Mesenchymal stem cell (in vitro differentiated cells and primary cell): ENCODE measurements around the gene GP1BB.

Source experiments
- DNase-seq: peaks from one replicate; pipeline ENCODE4 v3.0.0-alpha.2; 2013
- H2AFZ ChIP-seq: one replicate; pipeline ENCODE4 v1.6.1; 2013; ENCODE audit warnings: low read depth, mild to moderate bottlenecking, control low read depth, inconsistent platforms, low read length, moderate library complexity
- H2AK5ac ChIP-seq: 2 replicates; pipeline ENCODE4 v1.6.1; 2013; ENCODE audit warnings: low read length, moderate library complexity, mild to moderate bottlenecking, inconsistent platforms; ENCODE audit not compliant: severe bottlenecking
- H2BK120ac ChIP-seq: one replicate; pipeline ENCODE4 v1.6.1; 2013; ENCODE audit warnings: low read depth, mild to moderate bottlenecking, inconsistent platforms, low read length, moderate library complexity
- H2BK12ac ChIP-seq, 2 experiments: one replicate each; pipeline ENCODE4 v1.6.1; 2013; ENCODE audit warnings: inconsistent platforms in 2 of 2, low read length in 2 of 2, mild to moderate bottlenecking in 2 of 2, moderate library complexity in 2 of 2, control low read depth in 1 of 2
- H2BK15ac ChIP-seq: one replicate; pipeline ENCODE4 v1.6.1; 2013; ENCODE audit warnings: mild to moderate bottlenecking, low read depth, inconsistent platforms; ENCODE audit not compliant: poor library complexity, severe bottlenecking
- H2BK5ac ChIP-seq: 2 replicates; pipeline ENCODE4 v1.6.1; 2013; ENCODE audit warnings: low read depth, mild to moderate bottlenecking, low read length, control low read depth, inconsistent platforms; ENCODE audit not compliant: poor library complexity, severe bottlenecking
- H3K14ac ChIP-seq, 2 experiments: one replicate each; pipeline ENCODE4 v1.6.1; 2013; ENCODE audit warnings: inconsistent platforms in 2 of 2, low read length in 2 of 2, control low read depth in 1 of 2, mild to moderate bottlenecking in 1 of 2, moderate library complexity in 1 of 2
- H3K18ac ChIP-seq, 2 experiments: one replicate each; pipeline ENCODE4 v1.6.1; 2013; ENCODE audit warnings: inconsistent platforms in 2 of 2, low read length in 2 of 2, control low read depth in 1 of 2, low read depth in 1 of 2, mild to moderate bottlenecking in 1 of 2
- H3K23ac ChIP-seq, 2 experiments: one replicate each; pipeline ENCODE4 v1.6.1; 2013; ENCODE audit warnings: inconsistent platforms in 2 of 2, low read length in 2 of 2, mild to moderate bottlenecking in 2 of 2, moderate library complexity in 2 of 2, control low read depth in 1 of 2
- H3K27ac ChIP-seq: 2 replicates; pipeline ENCODE4 v1.5.1; 2013; ENCODE audit warnings: mild to moderate bottlenecking, moderate library complexity, low read length, control low read depth, inconsistent platforms; ENCODE audit not compliant: poor library complexity, severe bottlenecking
- H3K27me3 ChIP-seq, 2 experiments: 2 replicates each; pipeline versions ENCODE4 v1.6.1 to v1.7.0; 2013; ENCODE audit warnings: low read length in 2 of 2, mild to moderate bottlenecking in 2 of 2, moderate library complexity in 2 of 2, control low read depth in 1 of 2, inconsistent platforms in 1 of 2; ENCODE audit not compliant: control insufficient read depth in 1 of 2, insufficient read depth in 1 of 2
- H3K36me3 ChIP-seq, 2 experiments: 2 replicates each; pipeline versions ENCODE4 v1.6.1 to v1.7.0; 2013; ENCODE audit warnings: low read length in 2 of 2, control low read depth in 1 of 2, inconsistent platforms in 1 of 2, low read depth in 1 of 2, mild to moderate bottlenecking in 1 of 2; ENCODE audit not compliant: insufficient read depth in 2 of 2, control insufficient read depth in 1 of 2
- H3K4ac ChIP-seq, 2 experiments: one replicate each; pipeline ENCODE4 v1.6.1; 2013; ENCODE audit warnings: inconsistent platforms in 2 of 2, low read length in 2 of 2, mild to moderate bottlenecking in 2 of 2, moderate library complexity in 2 of 2, control low read depth in 1 of 2, low read depth in 1 of 2
- H3K4me1 ChIP-seq: 2 replicates; pipeline ENCODE4 v1.6.1; 2013; ENCODE audit warnings: low read depth, low read length, control low read depth; ENCODE audit not compliant: control insufficient read depth, insufficient read depth
- H3K4me2 ChIP-seq: 2 replicates; pipeline ENCODE4 v1.6.1; 2013; ENCODE audit warnings: low read length, mild to moderate bottlenecking, inconsistent platforms; ENCODE audit not compliant: poor library complexity, severe bottlenecking
- H3K4me3 ChIP-seq, 2 experiments: 2 replicates each; pipeline versions ENCODE4 v1.5.1 to v1.7.0; 2013; ENCODE audit warnings: low read length in 2 of 2, mild to moderate bottlenecking in 2 of 2, control low read depth in 1 of 2, low read depth in 1 of 2; ENCODE audit not compliant: insufficient read depth in 1 of 2
- H3K79me1 ChIP-seq: replicated peaks from 2 replicates; pipeline ENCODE4 v1.6.1; 2013; ENCODE audit warnings: mild to moderate bottlenecking, control low read depth, low read length, inconsistent platforms; ENCODE audit not compliant: poor library complexity, severe bottlenecking
- H3K9ac ChIP-seq: 2 replicates; pipeline ENCODE4 v1.7.0; 2013; ENCODE audit warnings: mild to moderate bottlenecking, low read length, moderate library complexity
- H3K9me3 ChIP-seq: 2 replicates; pipeline ENCODE4 v1.7.0; 2013; ENCODE audit warnings: mild to moderate bottlenecking, low read length; ENCODE audit not compliant: control insufficient read depth
- H4K8ac ChIP-seq: one replicate; pipeline ENCODE4 v1.6.1; 2013; ENCODE audit warnings: inconsistent platforms, mild to moderate bottlenecking, low read length, moderate library complexity
- H4K91ac ChIP-seq: one replicate; pipeline ENCODE4 v1.6.1; 2013; ENCODE audit warnings: mild to moderate bottlenecking, low read length, inconsistent platforms
- WGBS: methylation state at CpG from one replicate; pipeline ENCODE4 v1.1.7; 2013; ENCODE audit warnings: mixed read lengths; 5-methylcytosine and 5-hydroxymethylcytosine counted together

The GP1BB gene

GRCh38 chr22:19737846-19738663, 14.7 kb downstream of the GP1BB start:
- H3K9me3 ChIP-seq = no peaks in the 10 kb centered on the region
- no peak overlapping the region for H2BK5ac ChIP-seq
- H3K18ac ChIP-seq = no peak overlapping the region
- H3K27me3 ChIP-seq = peaks cover 8 to 44% of the 10 kb centered on the region in 2 experiments
- no peak overlapping the region for H3K4me3 ChIP-seq
- H3K27ac ChIP-seq = no peak overlapping the region
- H3K4me2 ChIP-seq = no peak overlapping the region
- H2AFZ ChIP-seq = no peak overlapping the region
- H2BK120ac ChIP-seq = no peak overlapping the region
- no peak overlapping the region for H4K91ac ChIP-seq
- H2BK15ac ChIP-seq = no peak overlapping the region
- no peak overlapping the region for H3K14ac ChIP-seq
- 77% methylated on average over 11 of the region's 17 CpGs for WGBS
- no peak overlapping the region for H2BK12ac ChIP-seq
- H3K9ac ChIP-seq = no peak overlapping the region
- no peak overlapping the region for H4K8ac ChIP-seq
- H2AK5ac ChIP-seq = no peak overlapping the region
- no peak overlapping the region for H3K23ac ChIP-seq
- H3K36me3 ChIP-seq = no peaks in the 10 kb centered on the region
- H3K4me1 ChIP-seq = peaks cover 2% of the 10 kb centered on the region
- no peaks in the 10 kb centered on the region for H3K79me1 ChIP-seq
- DNase-seq = no peak
- H3K4ac ChIP-seq = no peak overlapping the region

GRCh38 chr22:19738664-19739447, 15.5 kb downstream of the GP1BB start:
- Histone ChIP-seq H3K4ac (no peak overlapping the region), H4K91ac (no peak overlapping the region), H2BK120ac (no peak overlapping the region), H3K27ac (no peak overlapping the region), H3K9me3 (no peaks in the 10 kb centered on the region), H2AK5ac (no peak overlapping the region), H3K14ac (no peak overlapping the region), H3K18ac (no peak overlapping the region), H3K27me3 (peaks cover 8 to 39% of the 10 kb centered on the region in 2 experiments), H2BK15ac (no peak overlapping the region), H2BK5ac (no peak overlapping the region), H3K4me3 (no peak overlapping the region), H3K79me1 (no peaks in the 10 kb centered on the region), H3K9ac (no peak overlapping the region), H3K4me2 (no peak overlapping the region), H3K36me3 (no peaks in the 10 kb centered on the region), H3K4me1 (peaks cover 2% of the 10 kb centered on the region), H4K8ac (no peak overlapping the region), H3K23ac (no peak overlapping the region), H2BK12ac (no peak overlapping the region), H2AFZ (no peak overlapping the region)
- 85% methylated on average over 30 of the region's 31 CpGs for WGBS
- no peak for DNase-seq

GRCh38 chr22:19739448-19739895, 16.1 kb downstream of the GP1BB start:
- H3K18ac ChIP-seq = no peak overlapping the region
- no peak overlapping the region for H3K4me3 ChIP-seq
- H3K36me3 ChIP-seq = no peaks in the 10 kb centered on the region
- no peaks in the 10 kb centered on the region for H3K9me3 ChIP-seq
- no peak overlapping the region for H3K4ac ChIP-seq
- H3K4me2 ChIP-seq = no peak overlapping the region
- no peak overlapping the region for H2BK12ac ChIP-seq
- no peak overlapping the region for H4K8ac ChIP-seq
- no peak overlapping the region for H2BK5ac ChIP-seq
- H3K23ac ChIP-seq = no peak overlapping the region
- no peak overlapping the region for H4K91ac ChIP-seq
- H3K79me1 ChIP-seq = no peaks in the 10 kb centered on the region
- no peak overlapping the region for H2BK120ac ChIP-seq
- H2BK15ac ChIP-seq = no peak overlapping the region
- no peak overlapping the region for H2AFZ ChIP-seq
- H2AK5ac ChIP-seq = no peak overlapping the region
- WGBS = 75% methylated on average over 16 of the region's 16 CpGs
- H3K9ac ChIP-seq = no peak overlapping the region
- no peak overlapping the region for H3K27ac ChIP-seq
- H3K14ac ChIP-seq = no peak overlapping the region
- H3K27me3 ChIP-seq = peaks cover 8 to 37% of the 10 kb centered on the region in 2 experiments
- DNase-seq = no peak
- H3K4me1 ChIP-seq = peaks cover 2% of the 10 kb centered on the region

- Histone ChIP-seq H2BK15ac (no peak overlapping the region), H3K14ac (no peak overlapping the region), H3K4me1 (peaks cover 2% of the 10 kb centered on the region), H3K36me3 (no peaks in the 10 kb centered on the region), H2AFZ (no peak overlapping the region), H3K23ac (no peak overlapping the region), H3K4ac (no peak overlapping the region), H3K79me1 (no peaks in the 10 kb centered on the region), H4K91ac (no peak overlapping the region), H3K27me3 (peaks cover 8 to 38% of the 10 kb centered on the region in 2 experiments), H2BK120ac (no peak overlapping the region), H2AK5ac (no peak overlapping the region), H3K9ac (no peak overlapping the region), H3K18ac (no peak overlapping the region), H4K8ac (no peak overlapping the region), H3K27ac (no peak overlapping the region), H3K4me2 (no peak overlapping the region), H3K9me3 (no peaks in the 10 kb centered on the region), H2BK12ac (no peak overlapping the region), H3K4me3 (no peak overlapping the region), H2BK5ac (no peak overlapping the region)
- DNase-seq = no peak
- WGBS = 86% methylated on average over 7 of the region's 7 CpGs
Observed at GRCh38 chr22:19739911-19740449, 16.6 kb downstream of the GP1BB start.
